Stimulated activated CD8-positive, alpha-beta memory T cell treated with anti-CD3 and anti-CD28 coated beads, Interleukin-7, amount 100 ng/mL, for 4 hours (primary cell): ENCODE measurements around the gene ARHGAP23.
"Not testable (repeated sequence)": the region's sequence is repeated elsewhere in the genome, so short reads cannot be mapped to it uniquely, and the experiment has no call there.

ENCODE experiments used
- DNase-seq, 2 donors: peaks; one replicate each; pipeline ENCODE4 v3.0.0-alpha.2; 2020; ENCODE audit warnings: low read depth in 2 of 2

Gene ARHGAP23

GRCh38 chr17:38528141-38528540 lies 99.9 kb downstream of the ARHGAP23 start:
- not testable (repeated sequence) for DNase-seq

GRCh38 chr17:38530856-38531255 lies 102.6 kb downstream of the ARHGAP23 start:
- not testable (repeated sequence) for DNase-seq

GRCh38 chr17:38531761-38532160 lies 103.5 kb downstream of the ARHGAP23 start:
- not testable (repeated sequence) for DNase-seq

GRCh38 chr17:38532451-38532850 lies 104.2 kb downstream of the ARHGAP23 start:
- no peak for DNase-seq

GRCh38 chr17:38533241-38533640 lies 105.0 kb downstream of the ARHGAP23 start:
- DNase-seq, result no peak

GRCh38 chr17:38533866-38534497 lies 105.7 kb downstream of the ARHGAP23 start:
- DNase-seq, result no peak

GRCh38 chr17:38534498-38534885 lies 106.2 kb downstream of the ARHGAP23 start:
- no peak for DNase-seq

GRCh38 chr17:38535886-38536285 lies 107.6 kb downstream of the ARHGAP23 start:
- no peak for DNase-seq

GRCh38 chr17:38536661-38537060 lies 108.4 kb downstream of the ARHGAP23 start:
- no peak for DNase-seq

GRCh38 chr17:38538906-38539305 lies 110.6 kb downstream of the ARHGAP23 start:
- DNase-seq, result no peak

GRCh38 chr17:38539386-38539785 lies 111.1 kb downstream of the ARHGAP23 start:
- DNase-seq, result no peak

GRCh38 chr17:38540514-38541045 lies 112.3 kb downstream of the ARHGAP23 start:
- DNase-seq, result no peak

GRCh38 chr17:38541281-38541680 lies 113.0 kb downstream of the ARHGAP23 start:
- no peak for DNase-seq

- no peak for DNase-seq
Observed at GRCh38 chr17:38542286-38542685, 114.0 kb downstream of the ARHGAP23 start.

GRCh38 chr17:38543403-38544174 lies 115.3 kb downstream of the ARHGAP23 start:
- DNase-seq, result no peak

GRCh38 chr17:38544175-38544838 lies 116.0 kb downstream of the ARHGAP23 start:
- no peak for DNase-seq

GRCh38 chr17:38544839-38545209 lies 116.6 kb downstream of the ARHGAP23 start:
- DNase-seq, result no peak

- DNase-seq, result no peak
Observed at GRCh38 chr17:38545531-38546225, 117.4 kb downstream of the ARHGAP23 start.

GRCh38 chr17:38546396-38546795 lies 118.1 kb downstream of the ARHGAP23 start:
- DNase-seq, result no peak

GRCh38 chr17:38547444-38547843 lies 119.2 kb downstream of the ARHGAP23 start:
- DNase-seq, result no peak

GRCh38 chr17:38549285-38549684 lies 121.0 kb downstream of the ARHGAP23 start:
- no peak for DNase-seq

GRCh38 chr17:38550661-38551060 lies 122.4 kb downstream of the ARHGAP23 start:
- DNase-seq, result no peak
